GM11168 (cell line): ENCODE results near the gene CARD19.
"Not testable (repeated sequence)": the region's sequence is repeated elsewhere in the genome, so short reads cannot be mapped to it uniquely, and the experiment has no call there.

Experiments
- in situ Hi-C: fragments of 300-500 bp; cut with MboI; formaldehyde crosslinking; loops from one replicate; pipeline ENCODE4 v1.12.0; 2022; ENCODE audit warnings: low sequenced_read_pairs; ENCODE audit not compliant: unreplicated experiment

Gene CARD19

GRCh38 chr9:93099551-93100275 is 3.7 kb downstream of the CARD19 start:
- in situ Hi-C loops, result no loop called here

GRCh38 chr9:93100276-93100636 is 4.2 kb downstream of the CARD19 start:
- in situ Hi-C loops, result no loop called here

DNA sequence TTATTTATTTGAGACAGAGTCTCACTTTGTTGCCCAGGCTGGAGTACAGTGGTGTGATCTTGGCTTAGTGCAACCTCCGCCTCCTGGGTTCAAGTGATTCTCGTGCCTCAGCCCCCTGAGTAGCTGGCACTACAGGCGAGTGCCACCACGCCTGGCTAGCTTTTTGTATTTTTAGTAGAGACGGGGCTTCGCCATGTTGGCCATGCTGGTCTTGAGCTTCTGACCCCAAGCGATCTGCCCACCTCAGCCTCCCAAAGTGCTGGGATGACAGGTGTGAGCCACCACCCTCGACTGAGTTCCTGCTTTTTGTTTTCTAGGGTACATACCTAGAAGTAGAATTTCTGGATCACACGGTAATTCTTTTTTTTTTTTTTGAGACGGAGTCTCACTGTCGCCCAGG is 5.1 kb downstream of the CARD19 start:
- in situ Hi-C loops, result not testable (repeated sequence)

- in situ Hi-C loops, result no loop called here
Observed at GRCh38 chr9:93105620-93106019, 9.6 kb downstream of the CARD19 start.

GRCh38 chr9:93107151-93107824 is 11.3 kb downstream of the CARD19 start:
- in situ Hi-C loops, result no loop called here

DNA sequence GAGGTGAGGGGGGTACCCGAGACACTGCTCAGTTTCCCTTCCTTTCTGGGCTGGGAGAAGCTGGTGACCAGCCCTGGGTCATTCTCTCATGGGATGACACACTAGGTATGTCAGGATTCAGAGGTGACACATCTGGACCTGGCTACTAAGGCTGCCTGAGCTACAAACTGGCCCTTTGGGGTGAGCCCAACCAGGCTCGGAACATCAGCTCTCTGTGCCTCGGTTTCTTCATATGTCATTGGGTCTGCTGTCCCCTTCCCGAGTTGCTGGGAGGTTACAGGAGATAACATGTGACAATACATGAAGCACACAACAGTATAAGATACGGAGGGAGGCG is 11.8 kb downstream of the CARD19 start:
- in situ Hi-C loops, result no loop called here

DNA sequence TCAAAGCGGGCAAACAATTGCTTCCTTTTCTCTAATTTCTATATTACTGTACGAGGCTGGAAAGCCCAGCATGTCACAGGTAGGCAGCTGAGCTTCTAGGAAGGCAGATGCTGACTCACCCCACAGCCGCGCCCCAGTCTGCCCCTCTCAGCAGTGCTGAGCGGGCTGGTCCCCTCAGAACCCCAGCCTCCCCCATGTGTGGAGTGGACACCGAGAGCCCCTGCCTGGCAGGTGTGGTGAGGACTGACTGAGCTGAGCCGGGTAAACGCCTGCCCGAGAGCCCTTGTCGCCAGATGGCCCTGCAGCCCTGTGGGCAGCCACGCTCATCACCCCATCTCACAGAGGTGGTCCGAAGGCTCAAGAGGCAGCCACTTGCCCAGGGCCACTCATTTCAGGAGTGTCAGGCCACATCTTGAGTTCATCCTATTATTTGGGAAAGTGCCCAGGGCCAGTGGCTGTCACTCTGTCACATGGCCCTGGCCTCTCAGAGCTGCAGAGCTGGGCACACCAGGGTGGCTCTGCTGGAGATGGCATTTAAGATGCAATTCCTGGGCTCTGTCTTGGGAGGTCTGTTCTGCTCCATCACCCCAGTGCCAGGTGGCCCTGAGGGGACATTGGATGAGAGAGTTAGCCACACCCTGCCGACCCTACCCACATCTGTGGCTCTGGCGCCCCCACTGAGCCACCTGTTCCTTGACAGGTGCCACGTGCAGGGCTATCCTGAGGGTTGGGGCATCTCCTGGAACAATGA is 12.4 kb downstream of the CARD19 start:
- in situ Hi-C loops, result no loop called here

- in situ Hi-C loops, result no loop called here
Observed at GRCh38 chr9:93110311-93110855, 14.4 kb downstream of the CARD19 start.

GRCh38 chr9:93111001-93111370 is 15.0 kb downstream of the CARD19 start:
- in situ Hi-C loops, result no loop called here

- in situ Hi-C loops, result no loop called here
Observed at GRCh38 chr9:93111371-93112115, 15.5 kb downstream of the CARD19 start.

DNA sequence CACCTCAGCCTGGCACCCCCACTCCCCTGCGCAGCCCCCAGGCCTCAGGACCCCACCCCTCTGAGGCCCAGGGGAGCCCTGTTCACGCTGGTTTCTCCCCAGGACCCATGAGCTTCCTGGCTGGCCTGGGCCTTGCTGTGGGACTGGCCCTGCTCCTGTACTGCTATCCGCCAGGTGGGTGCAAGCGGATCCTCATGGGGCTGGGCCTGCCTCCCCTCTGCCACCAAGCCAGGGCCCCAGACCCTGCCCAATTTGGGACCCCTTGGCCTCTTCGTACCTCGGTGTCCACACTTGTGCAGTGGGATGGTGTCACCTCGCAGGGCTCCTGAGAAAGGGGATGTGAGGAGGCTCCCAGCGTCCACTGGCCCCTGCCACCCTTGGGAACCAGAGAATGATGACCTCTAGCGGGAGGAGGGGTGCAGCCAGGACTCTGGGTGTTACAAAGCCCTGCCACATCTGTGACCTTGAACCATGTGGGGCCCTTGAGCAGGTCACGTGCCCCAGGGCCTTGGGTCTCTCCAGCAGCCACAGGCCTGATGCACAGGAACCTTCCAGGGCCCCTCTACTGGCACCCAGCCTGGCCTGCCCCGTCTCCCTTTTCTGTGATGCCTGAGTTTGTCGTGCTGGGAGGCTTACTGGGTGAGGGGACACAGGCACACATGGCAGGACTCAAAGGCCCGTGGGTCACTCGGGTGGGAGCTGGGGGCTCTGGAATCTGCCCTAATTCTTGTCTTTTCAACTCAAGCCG is 16.3 kb downstream of the CARD19 start:
- in situ Hi-C loops, result no loop called here

GRCh38 chr9:93112864-93113389 is 16.9 kb downstream of the CARD19 start:
- in situ Hi-C loops, result no loop called here

- in situ Hi-C loops, result no loop called here
Observed at GRCh38 chr9:93114169-93114983, 18.4 kb downstream of the CARD19 start.

DNA sequence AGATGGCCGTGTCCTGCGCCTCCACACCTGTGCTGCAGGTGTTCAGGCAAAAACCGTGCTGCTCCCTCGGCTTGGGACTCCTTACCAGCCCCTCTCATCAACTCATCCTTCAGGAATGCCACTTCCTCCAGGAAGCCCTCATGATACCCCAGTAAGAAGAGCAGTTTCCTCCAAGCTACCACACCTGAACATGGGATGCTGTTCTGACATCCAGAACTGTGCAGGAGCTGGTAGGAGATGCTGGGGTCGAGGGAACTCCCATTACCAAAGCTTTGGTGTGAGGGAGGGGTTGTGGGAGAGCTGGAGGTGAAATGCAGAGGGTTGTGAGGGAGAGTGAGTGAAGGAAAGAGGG is 18.9 kb downstream of the CARD19 start:
- in situ Hi-C loops, result no loop called here

GRCh38 chr9:93115486-93116071 is 19.6 kb downstream of the CARD19 start:
- in situ Hi-C loops, result no loop called here

GRCh38 chr9:93116072-93116961 is 20.3 kb downstream of the CARD19 start:
- in situ Hi-C loops, result no loop called here

- in situ Hi-C loops, result not testable (repeated sequence)
Observed at GRCh38 chr9:93117521-93117920, 21.5 kb downstream of the CARD19 start.
